A673 (cell line): ENCODE results near the gene FLVCR2. TPM values are rescaled to one million over a fixed set of nuclear protein-coding genes. Genes with fewer than 3 reads are reported as not detected.
"Not testable (repeated sequence)": the region's sequence is repeated elsewhere in the genome, so short reads cannot be mapped to it uniquely, and the experiment has no call there.

ENCODE experiments used
- BruUV-seq: library from RNA; stranded (reverse); fragments of 400-500 nt; replicated peaks from 2 replicates; lab custom pipeline; 2021; lab: Mats Ljungman, UMichigan
- CTCF ChIA-PET: fragments of 300-600 bp; sonication (Branson Sonifier 250); formaldehyde crosslinking; loops from one replicate; lab custom pipeline; 2022; ENCODE audit warnings: antibody characterized with exemption; lab: Charles Lee
- POLR2A ChIA-PET: fragments of 300-600 bp; sonication (Branson Sonifier 250); formaldehyde crosslinking; loops from one replicate; lab custom pipeline; 2022; ENCODE audit warnings: antibody characterized with exemption; ENCODE audit not compliant: low non-redundant PET; lab: Charles Lee
- DNase-seq: peaks from one replicate; pipeline ENCODE4 v3.0.0-alpha.2; 2015; ENCODE audit warnings: low spot score
- H3K27ac ChIP-seq: fragments of 200-600 bp; sonication (generic); 2 replicates; pipeline ENCODE4 v1.5.1; 2016; ENCODE audit warnings: mixed run types, low read depth, mild to moderate bottlenecking, mixed read lengths, antibody characterized with exemption, low read length; ENCODE audit not compliant: poor library complexity, severe bottlenecking
- H3K27me3 ChIP-seq: fragments of 200-600 bp; sonication (generic); replicated peaks from 2 replicates; pipeline ENCODE4 v1.6.1; 2017; ENCODE audit warnings: mixed run types, low read depth, mild to moderate bottlenecking, mixed read lengths, antibody characterized with exemption, low read length; ENCODE audit not compliant: insufficient read depth, poor library complexity
- H3K36me3 ChIP-seq: fragments of 200-600 bp; sonication (generic); 2 replicates; pipeline ENCODE4 v1.6.1; 2016; ENCODE audit warnings: mixed run types, mild to moderate bottlenecking, mixed read lengths, antibody characterized with exemption, low read length; ENCODE audit not compliant: insufficient read depth, poor library complexity, severe bottlenecking
- H3K4me1 ChIP-seq: fragments of 200-600 bp; sonication (generic); 2 replicates; pipeline ENCODE4 v1.6.1; 2017; ENCODE audit warnings: mixed run types, mild to moderate bottlenecking, mixed read lengths, antibody characterized with exemption, low read length; ENCODE audit not compliant: insufficient read depth, poor library complexity, severe bottlenecking
- H3K4me3 ChIP-seq: fragments of 200-600 bp; sonication (generic); 2 replicates; pipeline ENCODE4 v1.5.1; 2016; ENCODE audit warnings: low read depth, mixed run types, mild to moderate bottlenecking, mixed read lengths, low read length; ENCODE audit not compliant: poor library complexity, severe bottlenecking
- H3K9me3 ChIP-seq: fragments of 200-600 bp; sonication (generic); 2 replicates; pipeline ENCODE4 v1.6.1; 2016; ENCODE audit warnings: mixed run types, low read depth, mild to moderate bottlenecking, mixed read lengths, antibody characterized with exemption, low read length; ENCODE audit not compliant: poor library complexity, severe bottlenecking
- EZH2 ChIP-seq: fragments of 200-600 bp; sonication (generic); IDR thresholded peaks from 2 replicates; pipeline ENCODE4 v1.6.1; 2017; ENCODE audit warnings: borderline replicate concordance, low read depth, mild to moderate bottlenecking, mixed read lengths, antibody characterized with exemption, low read length; ENCODE audit not compliant: poor library complexity, severe bottlenecking
- intact Hi-C: fragments of 100-400 bp; cut with micrococcal nuclease; formaldehyde crosslinking; loops from one replicate; pipeline ENCODE4 v1.10.0; 2022; ENCODE audit not compliant: unreplicated experiment
- total RNA-seq: library from RNA; stranded (reverse); gene quantifications from 2 replicates; pipeline ENCODE4 v1.2.3, GENCODE V29; 2021
- TF ChIP-seq, protein P1 (sequence below): fragments of 300-800, 200-600 bp; sonication (generic); conservative IDR thresholded peaks from 2 replicates; pipeline ENCODE4 v1.5.1; 2017; ENCODE audit warnings: low read depth, mild to moderate bottlenecking, antibody characterized with exemption, low read length, moderate library complexity, mixed read lengths

Gene FLVCR2
- total RNA-seq, 1 experiment from 2014 or later, result 3.5 TPM

DNA sequence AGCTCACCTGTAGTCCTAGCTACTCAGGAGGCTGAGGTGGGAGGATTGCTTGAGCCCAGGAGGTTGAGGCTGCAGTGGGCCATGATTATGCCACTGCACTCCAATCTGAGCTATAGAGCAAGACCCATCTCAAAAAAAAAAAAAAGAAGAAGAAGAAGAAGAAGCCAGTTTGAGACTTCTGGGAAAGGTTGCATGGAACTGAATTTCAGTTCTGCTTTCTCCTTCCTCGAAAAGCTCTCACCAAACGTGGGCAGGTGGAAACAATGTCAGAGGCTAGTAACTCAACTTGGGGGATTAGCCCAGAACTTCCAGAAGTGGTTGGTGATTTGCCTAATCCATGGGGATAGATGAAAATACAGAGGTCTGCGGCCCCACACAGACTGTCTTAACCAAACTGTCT is 18.7 kb downstream of the FLVCR2 start:
- ChIA-PET CTCF (no interaction called here), POLR2A (no interaction called here)
- Histone ChIP-seq H3K36me3 (no peaks in the 10 kb centered on the region), H3K27ac (no peak overlapping the region), H3K9me3 (no peaks in the 10 kb centered on the region), H3K4me1 (no peaks in the 10 kb centered on the region), H3K27me3 (no peaks in the 10 kb centered on the region), H3K4me3 (no peak overlapping the region)
- TF ChIP-seq EZH2, result no peak
- TF ChIP-seq, protein P1, sequence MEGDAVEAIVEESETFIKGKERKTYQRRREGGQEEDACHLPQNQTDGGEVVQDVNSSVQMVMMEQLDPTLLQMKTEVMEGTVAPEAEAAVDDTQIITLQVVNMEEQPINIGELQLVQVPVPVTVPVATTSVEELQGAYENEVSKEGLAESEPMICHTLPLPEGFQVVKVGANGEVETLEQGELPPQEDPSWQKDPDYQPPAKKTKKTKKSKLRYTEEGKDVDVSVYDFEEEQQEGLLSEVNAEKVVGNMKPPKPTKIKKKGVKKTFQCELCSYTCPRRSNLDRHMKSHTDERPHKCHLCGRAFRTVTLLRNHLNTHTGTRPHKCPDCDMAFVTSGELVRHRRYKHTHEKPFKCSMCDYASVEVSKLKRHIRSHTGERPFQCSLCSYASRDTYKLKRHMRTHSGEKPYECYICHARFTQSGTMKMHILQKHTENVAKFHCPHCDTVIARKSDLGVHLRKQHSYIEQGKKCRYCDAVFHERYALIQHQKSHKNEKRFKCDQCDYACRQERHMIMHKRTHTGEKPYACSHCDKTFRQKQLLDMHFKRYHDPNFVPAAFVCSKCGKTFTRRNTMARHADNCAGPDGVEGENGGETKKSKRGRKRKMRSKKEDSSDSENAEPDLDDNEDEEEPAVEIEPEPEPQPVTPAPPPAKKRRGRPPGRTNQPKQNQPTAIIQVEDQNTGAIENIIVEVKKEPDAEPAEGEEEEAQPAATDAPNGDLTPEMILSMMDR, result no peak
- intact Hi-C loops, result no loop called here
- BruUV-seq, result no TSS peak
- no peak for DNase-seq

DNA sequence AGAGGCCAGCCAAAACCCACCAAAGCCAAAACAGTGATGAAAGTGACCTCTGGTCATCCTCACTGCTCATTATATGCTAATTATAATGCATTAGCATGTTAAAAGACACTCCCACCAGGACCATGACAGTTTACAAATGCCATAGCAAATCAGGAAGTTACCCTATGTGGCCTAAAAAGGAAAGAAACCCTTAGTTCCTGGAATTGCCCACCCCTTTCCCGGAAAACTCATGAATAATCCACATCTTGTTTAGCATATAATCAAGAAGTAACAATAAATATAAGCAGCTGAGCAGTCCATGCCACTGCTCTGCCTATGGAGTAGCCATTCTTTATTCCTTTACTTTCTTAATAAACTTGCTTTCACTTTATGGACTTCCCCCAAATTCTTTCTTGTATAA is 21.7 kb downstream of the FLVCR2 start:
- BruUV-seq, H3K36me3 ChIP-seq, CTCF ChIA-PET, H3K4me1 ChIP-seq, H3K9me3 ChIP-seq, POLR2A ChIA-PET, H3K27me3 ChIP-seq, DNase-seq, H3K4me3 ChIP-seq, intact Hi-C loops, H3K27ac ChIP-seq: not testable (repeated sequence)

DNA sequence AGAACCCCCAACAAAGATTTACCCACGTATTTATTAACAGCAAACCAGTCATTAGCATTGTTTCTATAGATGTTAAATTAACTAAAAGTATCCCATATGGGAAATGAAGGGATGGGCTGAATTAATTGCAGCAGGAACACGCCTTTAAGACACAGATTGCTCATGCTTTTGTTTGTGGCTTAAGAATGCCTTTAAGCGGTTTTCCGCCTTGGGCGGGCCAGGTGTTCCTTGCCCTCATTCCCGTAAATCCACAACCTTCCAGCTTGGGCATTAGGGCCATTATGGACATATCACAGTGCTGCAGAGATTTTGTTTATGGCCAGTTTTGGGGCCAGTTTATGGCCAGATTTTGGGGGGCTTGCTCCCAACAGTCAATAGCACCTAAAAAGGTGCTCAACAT is 22.6 kb downstream of the FLVCR2 start:
- CTCF ChIA-PET, POLR2A ChIA-PET, H3K9me3 ChIP-seq, H3K4me1 ChIP-seq, H3K27ac ChIP-seq, H3K36me3 ChIP-seq, H3K27me3 ChIP-seq, BruUV-seq, DNase-seq, intact Hi-C loops, H3K4me3 ChIP-seq: not testable (repeated sequence)

DNA sequence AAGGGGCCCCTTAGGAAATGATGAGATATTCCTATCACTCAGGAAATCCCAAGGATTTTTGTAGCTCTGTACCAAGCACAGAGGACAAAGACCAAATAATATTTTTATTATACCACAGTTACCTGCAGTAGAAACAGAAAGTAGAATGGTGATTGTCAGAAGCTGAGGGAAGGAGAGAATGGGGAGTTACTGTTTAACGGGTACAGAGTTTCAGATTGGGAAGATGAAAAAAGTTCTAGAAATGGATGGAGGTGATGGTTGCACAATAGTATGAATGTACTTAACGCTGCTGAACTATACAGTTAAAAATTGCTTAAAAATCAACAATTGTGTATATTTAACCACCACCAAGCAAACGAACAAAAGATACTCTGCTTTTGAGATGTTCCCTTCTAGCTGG is 24.1 kb downstream of the FLVCR2 start:
- intact Hi-C loops, result no loop called here
- POLR2A ChIA-PET, result no interaction called here
- no TSS peak for BruUV-seq

More for the DNA sequence above, 24.1 kb downstream of the FLVCR2 start:
- CTCF ChIA-PET, result no interaction called here
- TF ChIP-seq, protein P1, result no peak
- no peak for TF ChIP-seq EZH2
- no peaks in the 10 kb centered on the region for H3K36me3 ChIP-seq
- H3K4me1 ChIP-seq, result no peaks in the 10 kb centered on the region
- no peaks in the 10 kb centered on the region for H3K27me3 ChIP-seq
- DNase-seq, result no peak
- no peak overlapping the region for H3K4me3 ChIP-seq
- no peaks in the 10 kb centered on the region for H3K9me3 ChIP-seq
- no peak overlapping the region for H3K27ac ChIP-seq
